GM23338 (cell line): ENCODE measurements around the gene CENPO. TPM values are rescaled to one million over a fixed set of nuclear protein-coding genes. Genes with fewer than 3 reads are reported as not detected.

Experiments used
- ATAC-seq: fragments of 200-7000 bp; cut with Tn5 transposase; 3 replicates; pipeline ENCODE4 v1.9.1; 2020
- DNase-seq: peaks from one replicate; pipeline ENCODE4 v3.0.0-alpha.2; 2015; ENCODE audit warnings: low spot score
- H2AFZ ChIP-seq: fragments of 200-600 bp; sonication (generic); 2 replicates; pipeline ENCODE4 v1.8.0; 2016; ENCODE audit warnings: antibody characterized with exemption, mild to moderate bottlenecking, moderate library complexity
- H3F3A ChIP-seq: fragments of 200-600 bp; sonication (generic); replicated peaks from 2 replicates; pipeline ENCODE4 v1.8.0; 2017; ENCODE audit warnings: antibody characterized with exemption, mixed run types, low read depth
- H3K27ac ChIP-seq: fragments of 200-600 bp; sonication (generic); 2 replicates; pipeline ENCODE4 v1.6.1; 2016; ENCODE audit warnings: low read depth
- H3K27me3 ChIP-seq: fragments of 200-600 bp; sonication (generic); 2 replicates; pipeline ENCODE4 v1.8.0; 2016; ENCODE audit warnings: mild to moderate bottlenecking, mixed run types, moderate library complexity; ENCODE audit not compliant: insufficient read depth
- H3K36me3 ChIP-seq: fragments of 200-600 bp; sonication (generic); 2 replicates; pipeline ENCODE4 v1.8.0; 2016; ENCODE audit warnings: mild to moderate bottlenecking; ENCODE audit not compliant: insufficient read depth
- H3K4me1 ChIP-seq: fragments of 200-600 bp; sonication (generic); 2 replicates; pipeline ENCODE4 v1.8.0; 2016; ENCODE audit warnings: mild to moderate bottlenecking, moderate library complexity; ENCODE audit not compliant: insufficient read depth
- H3K4me2 ChIP-seq: fragments of 200-600 bp; sonication (generic); 2 replicates; pipeline ENCODE4 v1.7.1; 2017; ENCODE audit warnings: mixed run types
- H3K4me3 ChIP-seq: fragments of 200-600 bp; sonication (generic); 2 replicates; pipeline ENCODE4 v1.6.1; 2016; ENCODE audit warnings: mixed run types
- H3K79me2 ChIP-seq: fragments of 200-600 bp; sonication (generic); replicated peaks from 2 replicates; pipeline ENCODE4 v1.8.0; 2017; ENCODE audit warnings: mild to moderate bottlenecking; ENCODE audit not compliant: insufficient read depth
- H3K9me2 ChIP-seq: fragments of 200-600 bp; sonication (generic); 2 replicates; pipeline ENCODE4 v1.8.0; 2017; ENCODE audit not compliant: insufficient read depth
- H4K20me1 ChIP-seq: fragments of 200-600 bp; sonication (generic); replicated peaks from 2 replicates; pipeline ENCODE4 v1.8.0; 2017; ENCODE audit warnings: mild to moderate bottlenecking; ENCODE audit not compliant: insufficient read depth
- H3K27ac Mint-ChIP-seq: 2 replicates; pipeline ENCODE4 v1.8.0; 2020; ENCODE audit warnings: inconsistent platforms, mild to moderate bottlenecking, moderate library complexity, mixed read lengths
- H3K27me3 Mint-ChIP-seq: 3 replicates; pipeline ENCODE4 v1.8.0; 2022; ENCODE audit warnings: low read depth, mild to moderate bottlenecking, moderate library complexity, mixed read lengths, inconsistent platforms; ENCODE audit not compliant: insufficient read depth, poor library complexity
- H3K36me3 Mint-ChIP-seq: 3 replicates; pipeline ENCODE4 v1.8.0; 2021; ENCODE audit warnings: low read depth, mild to moderate bottlenecking, inconsistent platforms, moderate library complexity, mixed read lengths
- H3K4me1 Mint-ChIP-seq: 3 replicates; pipeline ENCODE4 v1.8.0; 2020; ENCODE audit warnings: mild to moderate bottlenecking, inconsistent platforms, mixed read lengths
- H3K4me3 Mint-ChIP-seq: 3 replicates; pipeline ENCODE4 v1.8.0; 2021; ENCODE audit warnings: moderate library complexity, mild to moderate bottlenecking, inconsistent platforms, mixed read lengths
- H3K9me3 Mint-ChIP-seq: 3 replicates; pipeline ENCODE4 v1.8.0; 2020; ENCODE audit warnings: moderate library complexity, mild to moderate bottlenecking, inconsistent platforms, mixed read lengths
- JUNB ChIP-seq: IDR thresholded peaks from one replicate; pipeline ENCODE4 v1.6.1; 2016; ENCODE audit warnings: antibody characterized with exemption; ENCODE audit not compliant: unreplicated experiment
- POLR2AphosphoS5 ChIP-seq: IDR thresholded peaks from 2 replicates; pipeline ENCODE4 v1.6.1; 2016; ENCODE audit warnings: antibody characterized with exemption, low read depth
- STAT1 ChIP-seq: IDR thresholded peaks from one replicate; pipeline ENCODE4 v1.6.1; 2016; ENCODE audit warnings: antibody characterized with exemption; ENCODE audit not compliant: unreplicated experiment
- ZNF114 ChIP-seq: fragments of 250-450 bp; sonication (Bioruptor Pico); IDR thresholded peaks from 2 replicates; pipeline ENCODE4 v1.5.0; 2020; ENCODE audit warnings: mild to moderate bottlenecking, moderate library complexity
- polyA plus RNA-seq: library from polyadenylated mRNA; unstranded; fragments of >200 nt; fragmentation: Nextera tagmentation; extraction: Ambion mirVana; gene quantifications from 2 replicates; pipeline ENCODE4 v1.2.1, GENCODE V29; 2016
- total RNA-seq: library from RNA; depleted of rRNA; stranded (reverse); fragments of >200 nt; shearing (Covaris generic); gene quantifications from 2 replicates; pipeline ENCODE4 v1.2.3, GENCODE V29; 2014
- TF ChIP-seq, protein P1 (sequence below), 2 experiments: fragments of 200-600 bp in 1 of 2; sonication (generic) in 1 of 2; conservative IDR thresholded peaks; 2 replicates each; pipeline versions ENCODE4 v1.5.1 to v1.6.1; 2016 to 2017; ENCODE audit warnings: antibody characterized with exemption in 2 of 2, low read depth in 2 of 2, mild to moderate bottlenecking in 2 of 2, moderate library complexity in 1 of 2
- TF ChIP-seq, protein P2 (sequence below): IDR thresholded peaks from 2 replicates; pipeline ENCODE4 v1.6.1; 2016; ENCODE audit warnings: antibody characterized with exemption
- TF ChIP-seq, protein P3 (sequence below): IDR thresholded peaks from one replicate; pipeline ENCODE4 v1.6.1; 2018; ENCODE audit warnings: antibody characterized with exemption; ENCODE audit not compliant: unreplicated experiment

The CENPO gene
- total and polyA plus RNA-seq, 2 experiments from 2014 or later = 27.0 to 44.7 TPM

GRCh38 chr2:24830351-24830750 lies 37.1 kb downstream of the CENPO start:
- H2AFZ ChIP-seq = no peak overlapping the region
- Mint-ChIP-seq H3K27ac (no peak overlapping the region), H3K4me3 (no peak overlapping the region), H3K36me3 (peaks cover 52% of the 10 kb centered on the region), H3K27me3 (peaks cover 19% of the 10 kb centered on the region), H3K4me1 (peaks cover 43% of the 10 kb centered on the region), H3K9me3 (no peaks in the 10 kb centered on the region)
- H3K27ac ChIP-seq = no peak overlapping the region
- H3K4me1 ChIP-seq = 0 out of 2 replicates have a peak, but pooled peaks cover 6% of the 10 kb centered on the region
- ATAC-seq (no peak), DNase-seq (peak; percentile 55)
- H4K20me1 ChIP-seq = peaks cover 3% of the 10 kb centered on the region; the same call in 1 of the 2 replicates
- H3K27me3 ChIP-seq = no peaks in the 10 kb centered on the region
- TF ChIP-seq JUNB = no peak
- TF ChIP-seq ZNF114 = no peak
- TF ChIP-seq POLR2AphosphoS5 = no peak
- TF ChIP-seq, protein P1, sequence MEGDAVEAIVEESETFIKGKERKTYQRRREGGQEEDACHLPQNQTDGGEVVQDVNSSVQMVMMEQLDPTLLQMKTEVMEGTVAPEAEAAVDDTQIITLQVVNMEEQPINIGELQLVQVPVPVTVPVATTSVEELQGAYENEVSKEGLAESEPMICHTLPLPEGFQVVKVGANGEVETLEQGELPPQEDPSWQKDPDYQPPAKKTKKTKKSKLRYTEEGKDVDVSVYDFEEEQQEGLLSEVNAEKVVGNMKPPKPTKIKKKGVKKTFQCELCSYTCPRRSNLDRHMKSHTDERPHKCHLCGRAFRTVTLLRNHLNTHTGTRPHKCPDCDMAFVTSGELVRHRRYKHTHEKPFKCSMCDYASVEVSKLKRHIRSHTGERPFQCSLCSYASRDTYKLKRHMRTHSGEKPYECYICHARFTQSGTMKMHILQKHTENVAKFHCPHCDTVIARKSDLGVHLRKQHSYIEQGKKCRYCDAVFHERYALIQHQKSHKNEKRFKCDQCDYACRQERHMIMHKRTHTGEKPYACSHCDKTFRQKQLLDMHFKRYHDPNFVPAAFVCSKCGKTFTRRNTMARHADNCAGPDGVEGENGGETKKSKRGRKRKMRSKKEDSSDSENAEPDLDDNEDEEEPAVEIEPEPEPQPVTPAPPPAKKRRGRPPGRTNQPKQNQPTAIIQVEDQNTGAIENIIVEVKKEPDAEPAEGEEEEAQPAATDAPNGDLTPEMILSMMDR (conservative IDR thresholded peaks at IDR 0.05; ENCODE audit: low read depth in 2 of 2) = peak; percentile 38 to 68
- H3K4me3 ChIP-seq = no peak overlapping the region
- H3K79me2 ChIP-seq = no peaks in the 10 kb centered on the region
- H3K9me2 ChIP-seq = no peaks in the 10 kb centered on the region
- peaks cover 5% of the 10 kb centered on the region; the same call in 1 of the 2 replicates for H3K36me3 ChIP-seq
- H3F3A ChIP-seq = peaks cover 9% of the 10 kb centered on the region; the same call in 1 of the 2 replicates
- H3K4me2 ChIP-seq = no peak overlapping the region

GRCh38 chr2:24830786-24831185 lies 37.6 kb downstream of the CENPO start:
- Histone ChIP-seq H3K27me3 (no peaks in the 10 kb centered on the region), H3K27ac (no peak overlapping the region), H2AFZ (no peak overlapping the region), H3K9me2 (no peaks in the 10 kb centered on the region), H3K4me1 (0 out of 2 replicates have a peak, but pooled peaks cover 6% of the 10 kb centered on the region), H4K20me1 (no peaks in the 10 kb centered on the region; the same call in 1 of the 2 replicates), H3K36me3 (0 out of 2 replicates have a peak, but pooled peaks cover under 1% of the 10 kb centered on the region), H3K4me2 (no peak overlapping the region), H3F3A (peaks cover 6% of the 10 kb centered on the region; the same call in 1 of the 2 replicates), H3K79me2 (no peaks in the 10 kb centered on the region), H3K4me3 (no peak overlapping the region)
- H3K27ac Mint-ChIP-seq = no peak overlapping the region
- ATAC-seq (no peak), DNase-seq (no peak)
- peaks cover 40% of the 10 kb centered on the region for H3K4me1 Mint-ChIP-seq
- H3K27me3 Mint-ChIP-seq = peaks cover 18% of the 10 kb centered on the region
- no peak overlapping the region for H3K4me3 Mint-ChIP-seq
- H3K9me3 Mint-ChIP-seq = no peaks in the 10 kb centered on the region
- peaks cover 51% of the 10 kb centered on the region for H3K36me3 Mint-ChIP-seq
- TF ChIP-seq, protein P1 (conservative IDR thresholded peaks at IDR 0.05; ENCODE audit: low read depth in 2 of 2) = no peak
- TF ChIP-seq ZNF114 (no peak), STAT1 (no peak), JUNB (no peak)
- TF ChIP-seq, protein P2, sequence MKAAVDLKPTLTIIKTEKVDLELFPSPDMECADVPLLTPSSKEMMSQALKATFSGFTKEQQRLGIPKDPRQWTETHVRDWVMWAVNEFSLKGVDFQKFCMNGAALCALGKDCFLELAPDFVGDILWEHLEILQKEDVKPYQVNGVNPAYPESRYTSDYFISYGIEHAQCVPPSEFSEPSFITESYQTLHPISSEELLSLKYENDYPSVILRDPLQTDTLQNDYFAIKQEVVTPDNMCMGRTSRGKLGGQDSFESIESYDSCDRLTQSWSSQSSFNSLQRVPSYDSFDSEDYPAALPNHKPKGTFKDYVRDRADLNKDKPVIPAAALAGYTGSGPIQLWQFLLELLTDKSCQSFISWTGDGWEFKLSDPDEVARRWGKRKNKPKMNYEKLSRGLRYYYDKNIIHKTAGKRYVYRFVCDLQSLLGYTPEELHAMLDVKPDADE = no peak
- TF ChIP-seq, protein P3, sequence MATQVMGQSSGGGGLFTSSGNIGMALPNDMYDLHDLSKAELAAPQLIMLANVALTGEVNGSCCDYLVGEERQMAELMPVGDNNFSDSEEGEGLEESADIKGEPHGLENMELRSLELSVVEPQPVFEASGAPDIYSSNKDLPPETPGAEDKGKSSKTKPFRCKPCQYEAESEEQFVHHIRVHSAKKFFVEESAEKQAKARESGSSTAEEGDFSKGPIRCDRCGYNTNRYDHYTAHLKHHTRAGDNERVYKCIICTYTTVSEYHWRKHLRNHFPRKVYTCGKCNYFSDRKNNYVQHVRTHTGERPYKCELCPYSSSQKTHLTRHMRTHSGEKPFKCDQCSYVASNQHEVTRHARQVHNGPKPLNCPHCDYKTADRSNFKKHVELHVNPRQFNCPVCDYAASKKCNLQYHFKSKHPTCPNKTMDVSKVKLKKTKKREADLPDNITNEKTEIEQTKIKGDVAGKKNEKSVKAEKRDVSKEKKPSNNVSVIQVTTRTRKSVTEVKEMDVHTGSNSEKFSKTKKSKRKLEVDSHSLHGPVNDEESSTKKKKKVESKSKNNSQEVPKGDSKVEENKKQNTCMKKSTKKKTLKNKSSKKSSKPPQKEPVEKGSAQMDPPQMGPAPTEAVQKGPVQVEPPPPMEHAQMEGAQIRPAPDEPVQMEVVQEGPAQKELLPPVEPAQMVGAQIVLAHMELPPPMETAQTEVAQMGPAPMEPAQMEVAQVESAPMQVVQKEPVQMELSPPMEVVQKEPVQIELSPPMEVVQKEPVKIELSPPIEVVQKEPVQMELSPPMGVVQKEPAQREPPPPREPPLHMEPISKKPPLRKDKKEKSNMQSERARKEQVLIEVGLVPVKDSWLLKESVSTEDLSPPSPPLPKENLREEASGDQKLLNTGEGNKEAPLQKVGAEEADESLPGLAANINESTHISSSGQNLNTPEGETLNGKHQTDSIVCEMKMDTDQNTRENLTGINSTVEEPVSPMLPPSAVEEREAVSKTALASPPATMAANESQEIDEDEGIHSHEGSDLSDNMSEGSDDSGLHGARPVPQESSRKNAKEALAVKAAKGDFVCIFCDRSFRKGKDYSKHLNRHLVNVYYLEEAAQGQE = no peak
